Measurements from ENCODE around the gene SLC45A1. TPM values are rescaled to one million over a fixed set of nuclear protein-coding genes. Genes with fewer than 3 reads are reported as not detected.
"Not testable (repeated sequence)": the region's sequence is repeated elsewhere in the genome, so short reads cannot be mapped to it uniquely, and the experiment has no call there.

The SLC45A1 gene
- total RNA-seq, 2 donors from 2014 or later = 0.65 to 0.70 TPM

GRCh38 chr1:8376358-8376840 is 58.5 kb downstream of the SLC45A1 start:
- Mint-ChIP-seq H3K4me3 (no peak overlapping the region), H3K4me1 (peaks cover 54% of the 10 kb centered on the region), H3K27ac (peak overlapping the region; percentile 90), H3K27me3 (no peaks in the 10 kb centered on the region), H3K36me3 (ENCODE audit: low read depth) (peaks cover 3% of the 10 kb centered on the region)
- no peaks in the 10 kb centered on the region for H3K9me3 ChIP-seq (ENCODE audit: control insufficient read depth, low read length, poor library complexity, severe bottlenecking)
- DNase-seq (no peak), ATAC-seq (peak; percentile 62)

GRCh38 chr1:8377271-8377981 is 59.5 kb downstream of the SLC45A1 start:
- ATAC-seq (no peak), DNase-seq (no peak)
- Mint-ChIP-seq H3K4me3 (no peak overlapping the region), H3K4me1 (peaks cover 54% of the 10 kb centered on the region), H3K36me3 (ENCODE audit: low read depth) (peaks cover 3% of the 10 kb centered on the region), H3K27ac (peak overlapping the region; percentile 86), H3K27me3 (no peaks in the 10 kb centered on the region)
- H3K9me3 ChIP-seq (ENCODE audit: control insufficient read depth, low read length, poor library complexity, severe bottlenecking) = no peaks in the 10 kb centered on the region

GRCh38 chr1:8378178-8378577 is 60.3 kb downstream of the SLC45A1 start:
- Mint-ChIP-seq H3K27me3 (no peaks in the 10 kb centered on the region), H3K4me3 (peak overlapping the region; percentile 19), H3K36me3 (ENCODE audit: low read depth) (peaks cover 3% of the 10 kb centered on the region), H3K27ac (peak overlapping the region; percentile 86), H3K4me1 (peaks cover 56% of the 10 kb centered on the region)
- no peak for ATAC-seq
- DNase-seq = no peak
- H3K9me3 ChIP-seq (ENCODE audit: control insufficient read depth, low read length, poor library complexity, severe bottlenecking) = no peaks in the 10 kb centered on the region

- ATAC-seq (no peak), DNase-seq (no peak)
- H3K27ac Mint-ChIP-seq = peak overlapping the region; percentile 86
- no peaks in the 10 kb centered on the region for H3K27me3 Mint-ChIP-seq
- H3K4me1 Mint-ChIP-seq = peaks cover 56% of the 10 kb centered on the region
- H3K36me3 Mint-ChIP-seq (ENCODE audit: low read depth) = peaks cover 3% of the 10 kb centered on the region
- no peaks in the 10 kb centered on the region for H3K9me3 ChIP-seq (ENCODE audit: control insufficient read depth, low read length, poor library complexity, severe bottlenecking)
- H3K4me3 Mint-ChIP-seq = peak overlapping the region; percentile 63
These were observed 61.1 kb downstream of the SLC45A1 start for GRCh38 chr1:8378981-8379470.

GRCh38 chr1:8379513-8380186 is 61.7 kb downstream of the SLC45A1 start:
- Mint-ChIP-seq H3K4me1 (peaks cover 57% of the 10 kb centered on the region), H3K36me3 (ENCODE audit: low read depth) (peaks cover 3% of the 10 kb centered on the region), H3K27ac (peak overlapping the region; percentile 89), H3K27me3 (no peaks in the 10 kb centered on the region), H3K4me3 (no peak overlapping the region)
- no peaks in the 10 kb centered on the region for H3K9me3 ChIP-seq (ENCODE audit: control insufficient read depth, low read length, poor library complexity, severe bottlenecking)
- DNase-seq = no peak
- no peak for ATAC-seq

- Mint-ChIP-seq H3K27ac (peak overlapping the region; percentile 89), H3K4me1 (peaks cover 58% of the 10 kb centered on the region)
- H3K36me3 Mint-ChIP-seq (ENCODE audit: low read depth); H3K27me3 Mint-ChIP-seq; H3K4me3 Mint-ChIP-seq; ATAC-seq; H3K9me3 ChIP-seq (ENCODE audit: control insufficient read depth, low read length, poor library complexity, severe bottlenecking); DNase-seq: not testable (repeated sequence)
These were observed 62.4 kb downstream of the SLC45A1 start for GRCh38 chr1:8380310-8380709.

GRCh38 chr1:8381618-8382017 is 63.7 kb downstream of the SLC45A1 start:
- H3K27ac Mint-ChIP-seq = peak overlapping the region; percentile 89
- no peaks in the 10 kb centered on the region for H3K27me3 Mint-ChIP-seq
- H3K4me3 Mint-ChIP-seq = no peak overlapping the region
- no peaks in the 10 kb centered on the region for H3K9me3 ChIP-seq (ENCODE audit: control insufficient read depth, low read length, poor library complexity, severe bottlenecking)
- ATAC-seq = no peak
- peaks cover 60% of the 10 kb centered on the region for H3K4me1 Mint-ChIP-seq
- DNase-seq = no peak
- no peaks in the 10 kb centered on the region for H3K36me3 Mint-ChIP-seq (ENCODE audit: low read depth)

- H3K27me3 Mint-ChIP-seq = no peaks in the 10 kb centered on the region
- H3K4me3 Mint-ChIP-seq = no peak overlapping the region
- no peak for DNase-seq
- peak overlapping the region; percentile 89 for H3K27ac Mint-ChIP-seq
- peaks cover 65% of the 10 kb centered on the region for H3K4me1 Mint-ChIP-seq
- H3K9me3 ChIP-seq (ENCODE audit: control insufficient read depth, low read length, poor library complexity, severe bottlenecking) = no peaks in the 10 kb centered on the region
- H3K36me3 Mint-ChIP-seq (ENCODE audit: low read depth) = no peaks in the 10 kb centered on the region
- no peak for ATAC-seq
These were observed 64.2 kb downstream of the SLC45A1 start for GRCh38 chr1:8382051-8382505.

GRCh38 chr1:8382608-8383505 is 64.9 kb downstream of the SLC45A1 start:
- Mint-ChIP-seq H3K4me1 (peaks cover 65% of the 10 kb centered on the region), H3K27me3 (no peaks in the 10 kb centered on the region), H3K4me3 (peak overlapping the region; percentile 84), H3K27ac (peak overlapping the region; percentile 89), H3K36me3 (ENCODE audit: low read depth) (no peaks in the 10 kb centered on the region)
- H3K9me3 ChIP-seq (ENCODE audit: control insufficient read depth, low read length, poor library complexity, severe bottlenecking) = no peaks in the 10 kb centered on the region
- DNase-seq (no peak), ATAC-seq (peak; percentile 71)

GRCh38 chr1:8384088-8384487 is 66.2 kb downstream of the SLC45A1 start:
- Mint-ChIP-seq H3K27me3 (no peaks in the 10 kb centered on the region), H3K4me3 (peak overlapping the region; percentile 9), H3K27ac (peak overlapping the region; percentile 79), H3K36me3 (ENCODE audit: low read depth) (peaks cover 2% of the 10 kb centered on the region), H3K4me1 (peaks cover 60% of the 10 kb centered on the region)
- ATAC-seq = no peak
- no peak for DNase-seq
- H3K9me3 ChIP-seq (ENCODE audit: control insufficient read depth, low read length, poor library complexity, severe bottlenecking) = no peaks in the 10 kb centered on the region

- Mint-ChIP-seq H3K27me3 (no peaks in the 10 kb centered on the region), H3K27ac (peak overlapping the region; percentile 79), H3K4me3 (no peak overlapping the region), H3K4me1 (peaks cover 61% of the 10 kb centered on the region), H3K36me3 (ENCODE audit: low read depth) (peaks cover 2% of the 10 kb centered on the region)
- DNase-seq = no peak
- H3K9me3 ChIP-seq (ENCODE audit: control insufficient read depth, low read length, poor library complexity, severe bottlenecking) = no peaks in the 10 kb centered on the region
- no peak for ATAC-seq
These were observed 66.7 kb downstream of the SLC45A1 start for GRCh38 chr1:8384577-8384976.

GRCh38 chr1:8386247-8386646 is 68.3 kb downstream of the SLC45A1 start:
- DNase-seq = no peak
- Mint-ChIP-seq H3K36me3 (ENCODE audit: low read depth) (peaks cover 5% of the 10 kb centered on the region), H3K4me1 (peaks cover 71% of the 10 kb centered on the region), H3K27ac (peak overlapping the region; percentile 71), H3K4me3 (peak overlapping the region; percentile 19), H3K27me3 (no peaks in the 10 kb centered on the region)
- no peak for ATAC-seq
- no peaks in the 10 kb centered on the region for H3K9me3 ChIP-seq (ENCODE audit: control insufficient read depth, low read length, poor library complexity, severe bottlenecking)
